ENCODE results near the gene NLN. TPM values are rescaled to one million over a fixed set of nuclear protein-coding genes. Genes with fewer than 3 reads are reported as not detected.

Gene NLN
- total and polyA plus RNA-seq, 2 of the 13 experiments (the other 11 are each of a cell fraction or from before 2014, with no cell fraction given): 11.9 to 36.7 TPM

- Histone ChIP-seq H3K27me3 (ENCODE audit: control insufficient read depth in 1 of 2, insufficient read depth in 2 of 2, low read length in 2 of 2) (no peaks in the 10 kb centered on the region), H3K27ac (ENCODE audit: extremely low read length, insufficient read depth, low read length) (no peak overlapping the region), H3K9me3 (ENCODE audit: low read length) (no peaks in the 10 kb centered on the region), H3K9ac (ENCODE audit: insufficient read depth, low read depth, low read length) (no peak overlapping the region), H3K4me2 (ENCODE audit: low read depth, low read length) (no peak overlapping the region), H3K4me1 (ENCODE audit: insufficient read depth, low read length) (peaks cover 39% of the 10 kb centered on the region), H4K20me1 (ENCODE audit: insufficient read depth, low read length) (no peaks in the 10 kb centered on the region), H2AFZ (ENCODE audit: low read length) (no peak overlapping the region), H3K4me3 (replicated peaks in 1 of 3; ENCODE audit: insufficient read depth in 1 of 3, low read depth in 2 of 3, low read length in 3 of 3) (no peak overlapping the region), H3K36me3 (replicated peaks in 1 of 2; ENCODE audit: control insufficient read depth in 1 of 2, insufficient read depth in 2 of 2, low read length in 2 of 2) (no peaks in the 10 kb centered on the region), H3K79me2 (ENCODE audit: insufficient read depth, low read length) (peaks cover 55% of the 10 kb centered on the region)
- no peak for FAIRE-seq
- 95% methylated on average over 1 of the region's 1 CpG for WGBS (ENCODE audit: low lambda C conversion rate)
- POLR2A ChIA-PET: no interaction called here
- ATAC-seq: no peak
- intact Hi-C loops (cut with micrococcal nuclease; ENCODE audit: unreplicated experiment) (loop anchor here (10.0 kb wide), 1 partner anchor 417 kb away; the partner anchor contains the start of gene SREK1), in situ Hi-C loops (cut with HindIII; ENCODE audit: extremely low pct_ligation_motif_present, low pct_unique_long_range_greater_than_20kb) (no loop called here)
- CTCF ChIA-PET (ENCODE audit: low intra/inter-chr PET ratio, low total read pairs): no interaction called here
- no peak for DNase-seq (ENCODE audit: low spot score)
- no peak for TF ChIP-seq HCFC1 (IDR thresholded peaks at IDR 0.05; ENCODE audit: low read depth, low read length)
- no peak for TF ChIP-seq ZFP1 (CRISPR knock-in tag; IDR thresholded peaks at IDR 0.05)
- TF ChIP-seq NR2F1 (CRISPR knock-in tag; IDR thresholded peaks at IDR 0.05): no peak
- TF ChIP-seq NCOR1 (IDR thresholded peaks at IDR 0.05; ENCODE audit: borderline replicate concordance, low read length): no peak
- no peak for TF ChIP-seq EHMT2 (IDR thresholded peaks at IDR 0.05; ENCODE audit: borderline replicate concordance, low read depth, low read length)
- no peak for TF ChIP-seq ZNF530 (CRISPR knock-in tag; IDR thresholded peaks at IDR 0.05; ENCODE audit: low read depth)
- TF ChIP-seq ZNF616 (CRISPR knock-in tag; IDR thresholded peaks at IDR 0.05; ENCODE audit: low read depth): no peak
- no peak for TF ChIP-seq NFKBIZ (CRISPR knock-in tag; IDR thresholded peaks at IDR 0.05)
- no peak for TF ChIP-seq FOXA3 (CRISPR knock-in tag; IDR thresholded peaks at IDR 0.05)
- no peak for TF ChIP-seq FOSL1 (CRISPR knock-in tag; IDR thresholded peaks at IDR 0.05; ENCODE audit: borderline replicate concordance)
- TF ChIP-seq BCL6 (CRISPR knock-in tag; IDR thresholded peaks at IDR 0.05): no peak
- TF ChIP-seq AKNA (CRISPR knock-in tag; IDR thresholded peaks at IDR 0.05; ENCODE audit: borderline replicate concordance): no peak
- no peak for TF ChIP-seq GLMP (CRISPR knock-in tag; IDR thresholded peaks at IDR 0.05; ENCODE audit: borderline replicate concordance)
- no peak for TF ChIP-seq SRF (IDR thresholded peaks at IDR 0.05; ENCODE audit: low read depth, low read length)
- no peak for TF ChIP-seq CCAR2 (optimal IDR thresholded peaks at IDR 0.05; ENCODE audit: low read depth, low read length)
- no TSS peak for BruUV-seq (replicated peaks)
Observed at GRCh38 chr5:65728218-65728617, 6.2 kb downstream of the NLN start.

All from HepG2 (cell line).